ENCODE results near the gene UBE2D2.
A peak's percentile ranks its signal among the peaks of the same experiment; 100 is the strongest.

UBE2D2 gene

GRCh38 chr5:139646912-139647505, 85.9 kb downstream of the UBE2D2 start:
- no peak overlapping the region for H3K4me3 ChIP-seq (ENCODE audit: low read depth, low read length)
- no peak for DNase-seq (ENCODE audit: low read depth)
- TF ChIP-seq CTCF (IDR thresholded peaks at IDR 0.05; ENCODE audit: low read depth, low read length, missing control alignments), result no peak

GRCh38 chr5:139647506-139648204, 86.5 kb downstream of the UBE2D2 start:
- no peak for DNase-seq (ENCODE audit: low read depth)
- peak overlapping the region; percentile 84 for H3K4me3 ChIP-seq (ENCODE audit: low read depth, low read length)
- TF ChIP-seq CTCF (IDR thresholded peaks at IDR 0.05; ENCODE audit: low read depth, low read length, missing control alignments), result no peak

GRCh38 chr5:139648205-139649081, 87.3 kb downstream of the UBE2D2 start, which contains the start of gene CXXC5:
TSS of gene CXXC5 (plus strand) at chr5:139648349. CDS start at chr5:139680524, 32,175 bp downstream.
- no peak for TF ChIP-seq CTCF (IDR thresholded peaks at IDR 0.05; ENCODE audit: low read depth, low read length, missing control alignments)
- peak within 1 kb of the TSS; percentile 84 for H3K4me3 ChIP-seq (ENCODE audit: low read depth, low read length)
- no peak for DNase-seq (ENCODE audit: low read depth)

- DNase-seq (ENCODE audit: low read depth), result no peak
- TF ChIP-seq CTCF (IDR thresholded peaks at IDR 0.05; ENCODE audit: low read depth, low read length, missing control alignments), result peak; percentile 19
These were observed 88.2 kb downstream of the UBE2D2 start for GRCh38 chr5:139649082-139649991.

GRCh38 chr5:139650031-139650688, 89.0 kb downstream of the UBE2D2 start:
- peak; percentile 32 for TF ChIP-seq CTCF (IDR thresholded peaks at IDR 0.05; ENCODE audit: low read depth, low read length, missing control alignments)
- H3K4me3 ChIP-seq (ENCODE audit: low read depth, low read length), result peak overlapping the region; percentile 84
- DNase-seq (ENCODE audit: low read depth), result no peak

More at GRCh38 chr5:139649082-139649991, 88.2 kb downstream of the UBE2D2 start:
- H3K4me3 ChIP-seq (ENCODE audit: low read depth, low read length), result peak overlapping the region; percentile 84

GRCh38 chr5:139650689-139651042, 89.5 kb downstream of the UBE2D2 start:
- H3K4me3 ChIP-seq (ENCODE audit: low read depth, low read length), result peak overlapping the region; percentile 84
- TF ChIP-seq CTCF (IDR thresholded peaks at IDR 0.05; ENCODE audit: low read depth, low read length, missing control alignments), result no peak
- DNase-seq (ENCODE audit: low read depth), result no peak

All from GM12864 (cell line).